PC-9 (cell line): ENCODE data around the gene PHF20. TPM values are rescaled to one million over a fixed set of nuclear protein-coding genes. Genes with fewer than 3 reads are reported as not detected.

Experiments used
- BruUV-seq: library from RNA; stranded (reverse); fragments of 400-500 nt; replicated peaks from 2 replicates; lab custom pipeline; 2021; lab: Mats Ljungman, UMichigan
- CTCF ChIA-PET: fragments of 300-600 bp; sonication (Branson Sonifier 250); formaldehyde crosslinking; loops from one replicate; lab custom pipeline; 2022; ENCODE audit warnings: antibody characterized with exemption; lab: Charles Lee
- POLR2A ChIA-PET: fragments of 300-600 bp; sonication (Branson Sonifier 250); formaldehyde crosslinking; loops from one replicate; lab custom pipeline; 2022; ENCODE audit warnings: antibody characterized with exemption; ENCODE audit not compliant: unreplicated experiment; lab: Charles Lee
- DNase-seq, 2 experiments: peaks; one replicate each; pipeline versions ENCODE4 v3.0.0 to v3.0.0-alpha.2; 2015 to 2022; ENCODE audit warnings: mixed read lengths in 1 of 2
- H2AFZ ChIP-seq: fragments of 200-600 bp; sonication (generic); 2 replicates; pipeline ENCODE4 v1.8.1; 2017; ENCODE audit warnings: antibody characterized with exemption
- H3F3A ChIP-seq: fragments of 200-600 bp; sonication (generic); 2 replicates; pipeline ENCODE4 v1.8.1; 2017; ENCODE audit warnings: antibody characterized with exemption, mild to moderate bottlenecking, low read depth; ENCODE audit not compliant: insufficient read depth
- H3K27ac ChIP-seq: fragments of 200-600 bp; sonication (generic); 2 replicates; pipeline ENCODE4 v1.6.1; 2016; ENCODE audit warnings: mixed run types
- H3K27me3 ChIP-seq: fragments of 200-600 bp; sonication (generic); 2 replicates; pipeline ENCODE4 v1.6.1; 2016; ENCODE audit warnings: low read depth, mixed run types; ENCODE audit not compliant: insufficient read depth
- H3K36me3 ChIP-seq: fragments of 200-600 bp; sonication (generic); 2 replicates; pipeline ENCODE4 v1.6.1; 2016; ENCODE audit warnings: low read depth, mixed run types
- H3K4me1 ChIP-seq: fragments of 200-600 bp; sonication (generic); replicated peaks from 2 replicates; pipeline ENCODE4 v1.6.1; 2016; ENCODE audit warnings: mixed run types; ENCODE audit not compliant: insufficient read depth
- H3K4me2 ChIP-seq: fragments of 200-600 bp; sonication (generic); 2 replicates; pipeline ENCODE4 v1.6.1; 2017; ENCODE audit warnings: mixed run types
- H3K4me3 ChIP-seq: fragments of 200-600 bp; sonication (generic); 2 replicates; pipeline ENCODE4 v1.6.1; 2016; ENCODE audit warnings: mixed run types
- H3K79me2 ChIP-seq: fragments of 200-600 bp; sonication (generic); 2 replicates; pipeline ENCODE4 v1.6.1; 2017; ENCODE audit warnings: low read depth, mixed run types
- H3K9me2 ChIP-seq: fragments of 200-600 bp; sonication (generic); 2 replicates; pipeline ENCODE4 v1.8.1; 2017; ENCODE audit warnings: mild to moderate bottlenecking; ENCODE audit not compliant: insufficient read depth
- H3K9me3 ChIP-seq: fragments of 200-600 bp; sonication (generic); 2 replicates; pipeline ENCODE4 v1.8.1; 2016; ENCODE audit warnings: low read depth; ENCODE audit not compliant: insufficient read depth
- H4K20me1 ChIP-seq: fragments of 200-600 bp; sonication (generic); 2 replicates; pipeline ENCODE4 v1.8.1; 2017; ENCODE audit not compliant: insufficient read depth
- EZH2 ChIP-seq: fragments of 200-600 bp; sonication (generic); IDR thresholded peaks from 2 replicates; pipeline ENCODE4 v1.8.0; 2017; ENCODE audit warnings: antibody characterized with exemption, low read depth
- intact Hi-C: fragments of 100-400 bp; cut with micrococcal nuclease; formaldehyde crosslinking; loops from one replicate; pipeline ENCODE4 v1.10.0; 2022; ENCODE audit not compliant: unreplicated experiment
- total RNA-seq: library from RNA; stranded (reverse); gene quantifications from 2 replicates; pipeline ENCODE4 v1.2.3, GENCODE V29; 2021
- TF ChIP-seq, protein P1 (sequence below): fragments of 200-600 bp; sonication (generic); conservative IDR thresholded peaks from 2 replicates; pipeline ENCODE4 v1.6.1; 2017; ENCODE audit warnings: mixed run types, antibody characterized with exemption, mild to moderate bottlenecking, moderate library complexity

Gene PHF20
- total RNA-seq, 1 experiment from 2014 or later, result 59.8 TPM

DNA sequence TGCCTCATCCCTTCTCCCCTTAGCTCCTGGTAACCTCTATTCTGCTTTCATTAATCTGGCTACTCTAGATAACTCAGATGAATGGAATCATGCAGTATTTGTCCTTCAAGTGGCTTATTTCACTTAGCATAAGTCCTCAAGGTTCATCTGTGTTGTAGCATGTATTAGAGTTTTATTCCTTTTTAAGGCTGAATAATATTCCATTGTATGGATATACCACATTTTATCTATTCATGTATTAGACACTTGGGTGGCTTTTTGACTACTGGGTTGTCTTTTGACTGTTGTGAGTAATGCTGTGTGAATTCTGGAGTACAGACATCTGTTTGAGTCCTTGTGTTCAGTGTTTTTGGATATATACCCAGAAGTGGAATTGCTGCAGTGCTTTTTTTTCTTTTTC is 58.4 kb downstream of the PHF20 start:
- no peaks in the 10 kb centered on the region for H3K4me1 ChIP-seq
- no peaks in the 10 kb centered on the region for H3K9me3 ChIP-seq
- DNase-seq, result no peak
- ChIA-PET POLR2A (interaction anchor here (0.6 kb wide), 1 partner anchor 190 kb away, joined by 3 read pairs; no protein-coding TSS in a partner anchor), CTCF (no interaction called here)
- no peak overlapping the region for H3K27ac ChIP-seq
- H3K9me2 ChIP-seq, result no peaks in the 10 kb centered on the region
- intact Hi-C loops, result no loop called here
- no peak overlapping the region for H2AFZ ChIP-seq
- no peak overlapping the region for H3K4me2 ChIP-seq
- H3K36me3 ChIP-seq, result no peaks in the 10 kb centered on the region
- TF ChIP-seq, protein P1, sequence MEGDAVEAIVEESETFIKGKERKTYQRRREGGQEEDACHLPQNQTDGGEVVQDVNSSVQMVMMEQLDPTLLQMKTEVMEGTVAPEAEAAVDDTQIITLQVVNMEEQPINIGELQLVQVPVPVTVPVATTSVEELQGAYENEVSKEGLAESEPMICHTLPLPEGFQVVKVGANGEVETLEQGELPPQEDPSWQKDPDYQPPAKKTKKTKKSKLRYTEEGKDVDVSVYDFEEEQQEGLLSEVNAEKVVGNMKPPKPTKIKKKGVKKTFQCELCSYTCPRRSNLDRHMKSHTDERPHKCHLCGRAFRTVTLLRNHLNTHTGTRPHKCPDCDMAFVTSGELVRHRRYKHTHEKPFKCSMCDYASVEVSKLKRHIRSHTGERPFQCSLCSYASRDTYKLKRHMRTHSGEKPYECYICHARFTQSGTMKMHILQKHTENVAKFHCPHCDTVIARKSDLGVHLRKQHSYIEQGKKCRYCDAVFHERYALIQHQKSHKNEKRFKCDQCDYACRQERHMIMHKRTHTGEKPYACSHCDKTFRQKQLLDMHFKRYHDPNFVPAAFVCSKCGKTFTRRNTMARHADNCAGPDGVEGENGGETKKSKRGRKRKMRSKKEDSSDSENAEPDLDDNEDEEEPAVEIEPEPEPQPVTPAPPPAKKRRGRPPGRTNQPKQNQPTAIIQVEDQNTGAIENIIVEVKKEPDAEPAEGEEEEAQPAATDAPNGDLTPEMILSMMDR, result no peak
- TF ChIP-seq EZH2, result no peak
- H3K79me2 ChIP-seq, result no peaks in the 10 kb centered on the region
- H3F3A ChIP-seq, result no peaks in the 10 kb centered on the region
- H4K20me1 ChIP-seq, result no peaks in the 10 kb centered on the region
- H3K4me3 ChIP-seq, result no peak overlapping the region
- no TSS peak for BruUV-seq
- no peaks in the 10 kb centered on the region for H3K27me3 ChIP-seq

DNA sequence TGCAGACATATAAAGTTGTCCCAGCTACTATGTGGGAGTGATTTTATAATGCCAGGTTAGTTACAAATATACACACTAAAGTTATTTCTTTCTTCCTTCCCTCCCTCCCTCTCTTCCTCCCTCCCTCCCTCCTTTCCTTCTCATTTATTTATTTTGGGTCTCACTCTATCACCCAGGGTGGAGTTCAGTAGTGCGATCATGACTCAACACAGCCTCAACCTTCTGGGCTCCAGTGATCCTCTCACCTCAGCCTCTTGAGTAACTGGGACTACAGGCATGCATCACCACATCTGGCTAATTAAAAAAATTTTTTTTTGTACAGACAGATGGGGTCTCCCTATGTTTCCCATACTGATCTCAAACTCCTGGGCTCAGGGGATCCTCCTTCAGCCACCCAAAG is 59.2 kb downstream of the PHF20 start:
- H3K4me2 ChIP-seq, result no peak overlapping the region
- no peak overlapping the region for H2AFZ ChIP-seq
- intact Hi-C loops, result no loop called here
- BruUV-seq, result no TSS peak
- TF ChIP-seq, protein P1, result no peak
- no peak for TF ChIP-seq EZH2
- H3K9me2 ChIP-seq, result no peaks in the 10 kb centered on the region
- no peak overlapping the region for H3K4me3 ChIP-seq
- no peaks in the 10 kb centered on the region for H3K4me1 ChIP-seq
- H3K79me2 ChIP-seq, result no peaks in the 10 kb centered on the region
- H3F3A ChIP-seq, result no peaks in the 10 kb centered on the region
- POLR2A ChIA-PET, result no interaction called here
- no peaks in the 10 kb centered on the region for H3K36me3 ChIP-seq
- no peaks in the 10 kb centered on the region for H3K27me3 ChIP-seq
- no peaks in the 10 kb centered on the region for H4K20me1 ChIP-seq
- DNase-seq, result no peak
- H3K9me3 ChIP-seq, result no peaks in the 10 kb centered on the region
- no peak overlapping the region for H3K27ac ChIP-seq
- CTCF ChIA-PET, result no interaction called here

- no peak overlapping the region for H3K4me2 ChIP-seq
- no peak overlapping the region for H3K27ac ChIP-seq
- no peaks in the 10 kb centered on the region for H4K20me1 ChIP-seq
- H3K9me2 ChIP-seq, result no peaks in the 10 kb centered on the region
- H3K4me3 ChIP-seq, result no peak overlapping the region
- TF ChIP-seq EZH2, result no peak
- TF ChIP-seq, protein P1, result no peak
- H3K4me1 ChIP-seq, result no peaks in the 10 kb centered on the region
- intact Hi-C loops, result no loop called here
- DNase-seq, result no peak
- CTCF ChIA-PET, result no interaction called here
- no peaks in the 10 kb centered on the region for H3K36me3 ChIP-seq
- H2AFZ ChIP-seq, result no peak overlapping the region
- BruUV-seq, result no TSS peak
- H3K9me3 ChIP-seq, result no peaks in the 10 kb centered on the region
- no peaks in the 10 kb centered on the region for H3K27me3 ChIP-seq
- no peaks in the 10 kb centered on the region for H3F3A ChIP-seq
- H3K79me2 ChIP-seq, result no peaks in the 10 kb centered on the region
- POLR2A ChIA-PET, result no interaction called here
Measured at GRCh38 chr20:35831971-35832370, 60.2 kb downstream of the PHF20 start.
